ENCODE measurements around the gene PCSK4. TPM values are rescaled to one million over a fixed set of nuclear protein-coding genes. Genes with fewer than 3 reads are reported as not detected.
"Not testable (repeated sequence)": the region's sequence is repeated elsewhere in the genome, so short reads cannot be mapped to it uniquely, and the experiment has no call there.

The PCSK4 gene
- total RNA-seq, 4 donors from 2014 or later = 7.7 to 14.6 (median 12.1) TPM

DNA sequence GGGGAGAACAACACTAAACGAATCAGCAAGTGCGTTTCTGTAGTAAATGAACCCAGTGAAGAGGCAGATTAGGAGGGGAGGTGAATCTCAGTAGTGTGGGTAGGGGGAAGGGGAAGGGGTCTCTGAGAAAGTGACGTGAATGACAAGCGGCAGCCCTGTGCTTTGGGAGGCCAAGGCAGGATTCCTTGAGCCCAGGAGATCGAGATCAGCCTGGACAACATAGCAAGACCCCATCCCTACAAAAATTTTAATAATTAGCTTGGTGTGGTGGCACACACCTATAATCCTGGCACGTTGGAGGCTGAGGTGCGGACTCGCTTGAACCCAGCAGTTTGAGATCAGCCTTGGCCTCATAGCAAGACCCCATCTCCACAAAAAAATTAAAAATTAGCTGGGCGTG is 41.9 kb upstream of the PCSK4 start:
- H3K4me3 ChIP-seq = no peak overlapping the region
- H3K27me3 ChIP-seq = no peaks in the 10 kb centered on the region
- no peak overlapping the region for H3K27ac ChIP-seq
- no peaks in the 10 kb centered on the region for H3K4me1 ChIP-seq
- TF ChIP-seq, protein P1, sequence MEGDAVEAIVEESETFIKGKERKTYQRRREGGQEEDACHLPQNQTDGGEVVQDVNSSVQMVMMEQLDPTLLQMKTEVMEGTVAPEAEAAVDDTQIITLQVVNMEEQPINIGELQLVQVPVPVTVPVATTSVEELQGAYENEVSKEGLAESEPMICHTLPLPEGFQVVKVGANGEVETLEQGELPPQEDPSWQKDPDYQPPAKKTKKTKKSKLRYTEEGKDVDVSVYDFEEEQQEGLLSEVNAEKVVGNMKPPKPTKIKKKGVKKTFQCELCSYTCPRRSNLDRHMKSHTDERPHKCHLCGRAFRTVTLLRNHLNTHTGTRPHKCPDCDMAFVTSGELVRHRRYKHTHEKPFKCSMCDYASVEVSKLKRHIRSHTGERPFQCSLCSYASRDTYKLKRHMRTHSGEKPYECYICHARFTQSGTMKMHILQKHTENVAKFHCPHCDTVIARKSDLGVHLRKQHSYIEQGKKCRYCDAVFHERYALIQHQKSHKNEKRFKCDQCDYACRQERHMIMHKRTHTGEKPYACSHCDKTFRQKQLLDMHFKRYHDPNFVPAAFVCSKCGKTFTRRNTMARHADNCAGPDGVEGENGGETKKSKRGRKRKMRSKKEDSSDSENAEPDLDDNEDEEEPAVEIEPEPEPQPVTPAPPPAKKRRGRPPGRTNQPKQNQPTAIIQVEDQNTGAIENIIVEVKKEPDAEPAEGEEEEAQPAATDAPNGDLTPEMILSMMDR (IDR thresholded peaks at IDR 0.05) = no peak
- no peak for TF ChIP-seq POLR2A (IDR thresholded peaks at IDR 0.05)
- no peaks in the 10 kb centered on the region for H3K36me3 ChIP-seq
- no peak for DNase-seq
- H3K9me3 ChIP-seq = no peaks in the 10 kb centered on the region

DNA sequence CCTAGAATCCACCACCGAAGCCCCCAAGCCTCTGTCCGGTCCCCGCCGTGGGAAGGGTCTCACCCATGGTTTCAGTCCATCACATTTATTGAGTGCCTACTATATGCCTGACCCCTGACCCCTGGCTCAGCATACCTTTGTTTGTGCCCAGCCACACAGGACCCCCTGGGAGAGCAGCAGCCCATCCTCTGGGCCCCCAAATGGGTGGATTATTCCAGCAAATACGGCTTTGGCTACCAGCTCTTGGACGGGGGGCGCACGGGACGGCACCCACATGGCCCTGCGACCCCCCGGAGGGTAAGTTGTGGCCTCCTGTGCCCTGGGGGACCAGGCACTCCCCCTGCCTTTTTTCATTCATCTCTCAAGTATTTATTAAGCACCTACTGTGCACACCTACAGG is 41.4 kb upstream of the PCSK4 start:
- no peaks in the 10 kb centered on the region for H3K4me1 ChIP-seq
- H3K27ac ChIP-seq = no peak overlapping the region
- no peaks in the 10 kb centered on the region for H3K27me3 ChIP-seq
- H3K36me3 ChIP-seq = no peaks in the 10 kb centered on the region
- no peaks in the 10 kb centered on the region for H3K9me3 ChIP-seq
- TF ChIP-seq, protein P1 (IDR thresholded peaks at IDR 0.05) = no peak
- no peak for TF ChIP-seq POLR2A (IDR thresholded peaks at IDR 0.05)
- no peak for DNase-seq
- no peak overlapping the region for H3K4me3 ChIP-seq

- not testable (repeated sequence) for DNase-seq, H3K27me3 ChIP-seq
Measured at GRCh38 chr19:1530856-1531255, 40.7 kb upstream of the PCSK4 start.

DNA sequence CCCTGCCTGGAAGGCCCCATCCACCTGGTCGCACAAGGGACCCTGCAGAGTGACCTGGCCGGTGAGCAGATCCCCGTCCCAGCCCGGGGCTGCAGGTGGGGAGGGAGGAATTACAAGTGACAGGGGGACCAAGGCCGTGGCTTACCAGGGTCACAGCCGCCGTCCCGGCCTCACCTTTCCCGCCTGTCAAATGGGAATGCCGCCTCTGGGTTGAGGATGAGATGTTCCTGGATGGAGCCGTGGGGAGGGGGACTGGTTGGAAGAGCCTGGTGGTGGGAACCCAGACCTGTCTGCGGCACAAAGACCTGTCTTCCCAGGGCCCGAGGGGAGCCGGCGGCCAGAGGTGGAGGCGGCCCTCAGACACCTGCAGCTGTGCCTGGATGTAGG is 39.3 kb upstream of the PCSK4 start:
- Histone ChIP-seq H3K27me3 (peaks cover 0 to 14% of the 10 kb centered on the region in 2 donors), H3K9me3 (no peaks in the 10 kb centered on the region), H3K27ac (no peak overlapping the region), H3K36me3 (no peaks in the 10 kb centered on the region), H3K4me1 (no peaks in the 10 kb centered on the region), H3K4me3 (no peak overlapping the region)
- no peak for DNase-seq
- TF ChIP-seq POLR2A (IDR thresholded peaks at IDR 0.05) = no peak
- TF ChIP-seq, protein P1 (IDR thresholded peaks at IDR 0.05) = no peak

More at GRCh38 chr19:1530856-1531255, 40.7 kb upstream of the PCSK4 start:
- H3K36me3 ChIP-seq, H3K4me3 ChIP-seq, H3K4me1 ChIP-seq, H3K27ac ChIP-seq, H3K9me3 ChIP-seq: not testable (repeated sequence)

GRCh38 chr19:1528596-1529429 is 38.7 kb upstream of the PCSK4 start:
- H3K27ac ChIP-seq = no peak overlapping the region
- no peaks in the 10 kb centered on the region for H3K36me3 ChIP-seq
- TF ChIP-seq POLR2A (IDR thresholded peaks at IDR 0.05) = no peak
- TF ChIP-seq, protein P1 (IDR thresholded peaks at IDR 0.05) = no peak
- peaks cover 0 to 20% of the 10 kb centered on the region in 2 donors for H3K27me3 ChIP-seq
- no peak overlapping the region for H3K4me3 ChIP-seq
- no peak for DNase-seq
- peaks cover 0 to 5% (median 2%) of the 10 kb centered on the region in 4 donors for H3K4me1 ChIP-seq
- no peaks in the 10 kb centered on the region for H3K9me3 ChIP-seq

DNA sequence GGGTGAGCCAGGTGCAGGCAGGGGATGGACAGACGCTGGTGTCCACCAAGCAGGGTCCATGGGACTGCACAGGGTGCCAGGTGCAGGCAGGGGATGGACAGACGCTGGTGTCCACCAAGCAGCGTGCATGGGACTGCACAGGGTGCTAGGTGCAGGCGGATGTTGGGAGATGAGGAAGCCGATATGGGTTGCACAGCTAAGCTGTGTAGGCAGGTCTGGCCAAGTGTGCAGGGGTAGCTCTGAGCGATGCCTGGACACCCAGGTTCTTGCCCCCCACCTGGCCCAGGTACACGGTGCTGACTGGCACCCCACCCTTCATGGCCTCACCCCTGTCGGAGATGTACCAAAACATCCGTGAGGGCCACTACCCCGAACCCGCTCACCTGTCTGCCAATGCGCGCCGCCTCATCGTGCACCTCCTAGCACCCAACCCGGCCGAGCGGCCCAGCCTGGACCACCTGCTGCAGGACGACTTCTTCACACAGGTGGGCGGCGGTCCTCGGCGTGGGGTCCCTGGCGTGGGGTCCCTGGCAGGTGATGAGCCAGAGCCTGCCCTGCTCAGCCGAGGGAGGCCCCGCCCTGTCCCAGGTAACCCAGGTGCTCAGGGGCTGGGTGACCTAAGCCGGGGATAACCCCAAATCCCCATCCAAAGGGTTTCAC is 37.6 kb upstream of the PCSK4 start:
- no peak overlapping the region for H3K27ac ChIP-seq
- no peaks in the 10 kb centered on the region for H3K9me3 ChIP-seq
- peaks cover 0 to 7% (median 3%) of the 10 kb centered on the region in 4 donors for H3K4me1 ChIP-seq
- TF ChIP-seq POLR2A (IDR thresholded peaks at IDR 0.05) = no peak
- TF ChIP-seq, protein P1 (IDR thresholded peaks at IDR 0.05) = no peak
- no peaks in the 10 kb centered on the region for H3K36me3 ChIP-seq
- DNase-seq = no peak
- peaks cover 0 to 28% of the 10 kb centered on the region in 2 donors for H3K27me3 ChIP-seq
- H3K4me3 ChIP-seq = no peak overlapping the region

All from Peyer's patch (tissue), 4 donors.